GM21529 (cell line): ENCODE measurements around the gene LILRA1.
A peak's percentile ranks its signal among the peaks of the same experiment; 100 is the strongest.
"Not testable (repeated sequence)": the region's sequence is repeated elsewhere in the genome, so short reads cannot be mapped to it uniquely, and the experiment has no call there.

Experiments
- ATAC-seq: cut with Tn5 transposase; IDR thresholded peaks from one replicate; pipeline ENCODE4 v1.9.1; 2021; ENCODE audit not compliant: unreplicated experiment

Gene LILRA1

GRCh38 chr19:54576411-54576976 lies 16.9 kb upstream of the LILRA1 start:
- ATAC-seq: no peak

- ATAC-seq: no peak
Measured at GRCh38 chr19:54577334-54577733, 16.1 kb upstream of the LILRA1 start.

GRCh38 chr19:54578268-54578667 lies 15.2 kb upstream of the LILRA1 start:
- ATAC-seq: not testable (repeated sequence)

- ATAC-seq: no peak
Measured at GRCh38 chr19:54586397-54586796, 7.0 kb upstream of the LILRA1 start.

DNA sequence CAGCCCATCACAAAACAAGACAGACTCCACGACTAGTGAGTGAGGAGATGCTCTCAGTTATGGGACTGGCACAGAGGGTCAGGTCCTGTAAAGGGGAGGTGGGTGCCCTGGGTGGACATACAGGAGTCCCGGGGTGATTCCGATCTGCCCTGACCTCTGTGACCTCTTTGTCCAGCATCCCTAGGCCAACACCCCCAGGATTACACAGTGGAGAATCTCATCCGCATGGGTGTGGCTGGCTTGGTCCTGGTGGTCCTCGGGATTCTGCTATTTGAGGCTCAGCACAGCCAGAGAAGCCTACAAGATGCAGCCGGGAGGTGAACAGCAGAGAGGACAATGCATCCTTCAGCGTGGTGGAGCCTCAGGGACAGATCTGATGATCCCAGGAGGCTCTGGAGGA lies 6.4 kb upstream of the LILRA1 start:
- no peak for ATAC-seq

DNA sequence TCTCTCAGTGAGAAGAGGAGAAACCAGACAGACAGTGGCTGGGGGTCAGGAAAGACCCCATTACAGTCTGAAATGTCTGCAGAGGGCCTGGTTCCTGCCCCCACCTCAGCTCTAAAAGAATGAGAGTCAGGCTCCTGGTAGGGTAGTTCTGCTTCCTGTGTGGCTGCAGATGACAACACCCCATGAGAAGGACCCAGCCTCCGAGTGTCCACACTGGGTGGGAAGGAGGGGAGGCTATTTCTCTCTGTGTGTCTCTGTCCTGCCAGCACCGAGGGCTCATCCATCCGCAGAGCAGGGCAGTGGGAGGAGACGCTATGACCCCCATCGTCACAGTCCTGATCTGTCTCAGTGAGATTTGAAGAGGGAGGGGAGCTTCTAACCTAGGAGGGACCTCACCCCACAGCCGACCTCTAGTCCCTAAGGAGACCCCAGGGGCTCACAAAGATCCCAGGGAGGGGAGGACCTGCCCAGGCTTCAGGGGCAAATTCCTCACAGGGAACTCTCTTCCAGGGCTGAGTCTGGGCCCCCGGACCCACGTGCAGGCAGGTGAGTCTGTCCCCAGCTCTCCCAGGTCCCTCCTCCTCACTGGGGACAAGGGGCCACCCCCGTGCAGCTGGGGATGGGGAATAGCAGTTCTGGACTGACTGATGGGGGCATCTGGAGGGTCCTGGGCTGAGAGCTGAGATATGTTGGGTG lies 647 bp downstream of the LILRA1 start:
- ATAC-seq: not testable (repeated sequence)

GRCh38 chr19:54594737-54595136 lies 1.3 kb downstream of the LILRA1 start:
- ATAC-seq: no peak

- ATAC-seq: not testable (repeated sequence)
Measured at GRCh38 chr19:54595680-54596436, 2.4 kb downstream of the LILRA1 start.

- no peak for ATAC-seq
Measured at GRCh38 chr19:54600212-54600611, 6.8 kb downstream of the LILRA1 start.

DNA sequence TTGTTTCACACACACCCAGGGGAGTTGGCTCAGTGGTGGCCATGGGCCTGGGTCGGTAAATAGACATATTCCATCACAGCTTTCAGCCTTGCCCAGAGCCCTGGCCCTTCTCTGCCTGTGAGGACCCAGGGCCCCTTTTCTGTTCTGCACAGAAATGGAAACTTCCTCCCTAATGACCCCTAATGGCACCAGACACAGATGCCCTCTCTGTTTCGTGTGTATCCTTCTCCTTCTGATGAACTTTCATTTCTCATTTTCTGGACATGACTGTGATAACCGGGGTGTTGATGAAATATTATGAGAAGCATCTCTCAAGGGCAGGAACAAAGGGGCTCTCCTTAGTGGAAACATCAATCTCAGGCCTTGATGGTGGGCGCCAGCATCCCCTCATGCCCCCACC lies 12.8 kb downstream of the LILRA1 start:
- no peak for ATAC-seq

DNA sequence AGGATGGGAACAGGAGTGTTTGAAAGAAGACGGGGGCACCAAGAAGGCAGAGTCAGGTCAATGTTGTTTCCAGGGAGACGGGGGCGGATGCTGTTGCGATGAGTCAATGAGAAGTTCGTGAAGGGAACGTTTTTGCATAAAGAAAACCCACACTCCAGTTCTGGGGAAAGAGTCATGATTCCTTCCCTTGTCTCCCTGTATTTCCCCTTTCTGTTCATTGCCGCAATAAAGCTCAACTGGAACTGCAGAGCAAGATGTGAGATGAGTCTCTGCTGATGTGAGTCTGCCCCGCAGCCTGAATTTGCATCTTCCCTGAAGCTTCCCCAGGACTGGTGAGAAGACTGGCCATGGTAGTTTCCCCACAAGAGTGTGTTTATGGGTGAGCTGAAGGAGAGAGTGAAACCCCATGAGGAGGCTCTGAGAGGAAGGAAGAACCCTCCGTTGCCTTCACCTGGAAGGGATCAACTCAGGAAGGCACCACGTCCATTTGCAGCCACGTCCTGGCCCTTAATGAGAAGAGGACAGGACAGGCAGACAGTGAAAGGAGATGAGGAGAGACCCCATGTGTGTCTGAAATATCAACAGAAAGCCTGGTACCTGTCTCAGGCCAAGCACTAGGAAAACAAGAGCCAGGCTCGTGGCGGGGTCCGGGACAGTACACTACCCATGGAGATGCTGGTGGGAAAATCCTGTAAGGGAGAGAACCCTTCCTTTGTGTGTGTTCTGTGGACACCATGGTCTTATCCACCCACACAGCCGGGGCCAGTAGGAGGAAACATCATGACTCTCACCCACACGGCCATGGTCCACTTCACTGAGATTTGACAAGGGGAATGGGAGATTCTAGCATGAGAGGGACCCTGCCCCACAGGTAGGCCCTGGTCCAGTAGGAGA lies 13.7 kb downstream of the LILRA1 start:
- ATAC-seq: peak; percentile 67

GRCh38 chr19:54607785-54608150 lies 14.3 kb downstream of the LILRA1 start:
- ATAC-seq: no peak

GRCh38 chr19:54608205-54608604 lies 14.8 kb downstream of the LILRA1 start:
- ATAC-seq: no peak

GRCh38 chr19:54608792-54609191 lies 15.4 kb downstream of the LILRA1 start:
- no peak for ATAC-seq

GRCh38 chr19:54609356-54609791 lies 15.9 kb downstream of the LILRA1 start:
- ATAC-seq: no peak

DNA sequence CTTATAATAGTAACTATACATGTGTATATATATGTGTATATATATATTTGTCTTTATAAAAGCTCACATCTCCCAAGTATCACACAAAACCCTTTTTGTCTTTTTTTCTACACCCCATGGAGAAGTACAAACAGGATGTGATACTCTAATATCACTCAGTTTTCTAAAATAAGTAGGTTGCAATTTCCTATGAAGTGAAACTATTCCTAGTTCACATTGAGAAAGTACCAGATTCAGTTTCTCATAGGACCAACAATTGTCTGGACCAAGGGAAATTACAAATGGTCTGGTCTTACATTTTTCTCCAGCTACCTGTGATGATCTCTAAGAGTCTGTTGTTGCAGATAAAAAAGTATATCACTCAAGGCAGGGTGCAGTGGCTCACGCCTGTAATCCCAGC lies 19.0 kb downstream of the LILRA1 start:
- ATAC-seq: no peak

DNA sequence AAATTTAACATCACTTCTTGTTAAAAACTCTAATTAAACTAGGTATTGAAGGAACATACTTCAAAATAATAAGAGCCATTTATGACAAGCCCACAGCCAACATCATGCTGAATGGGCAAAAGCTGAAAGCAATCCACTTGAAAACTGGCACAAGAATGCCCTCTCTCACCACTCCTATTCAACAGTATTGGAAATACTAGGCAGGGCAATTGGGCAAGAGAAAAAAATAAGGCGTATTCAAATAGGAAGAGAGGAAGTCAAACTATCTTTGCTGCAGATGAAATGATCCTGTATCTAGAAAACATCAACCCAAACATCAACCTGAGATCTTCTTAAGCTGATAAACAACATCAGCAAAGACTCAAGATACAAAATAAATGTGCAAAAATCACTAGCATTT lies 21.3 kb downstream of the LILRA1 start:
- ATAC-seq: no peak

DNA sequence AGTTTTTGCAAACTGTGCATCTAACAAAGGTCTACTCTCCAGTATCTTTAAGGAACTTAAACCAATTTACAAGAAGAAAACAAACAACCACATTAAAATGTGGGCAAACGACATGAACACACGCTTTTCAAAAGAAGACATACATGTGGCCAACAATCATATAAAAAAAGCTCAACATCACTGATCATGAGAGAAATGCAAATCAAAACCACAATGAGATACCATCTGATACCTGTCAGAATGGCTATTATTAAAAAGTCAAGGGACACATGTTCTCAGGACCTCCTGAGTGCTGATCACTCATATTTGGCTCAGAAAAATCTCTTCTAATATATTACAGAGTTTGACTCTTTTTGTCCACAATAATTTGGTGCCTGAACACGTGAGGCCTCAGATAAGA lies 22.6 kb downstream of the LILRA1 start:
- no peak for ATAC-seq

GRCh38 chr19:54616821-54617560 lies 23.6 kb downstream of the LILRA1 start:
- ATAC-seq: peak; percentile 85

DNA sequence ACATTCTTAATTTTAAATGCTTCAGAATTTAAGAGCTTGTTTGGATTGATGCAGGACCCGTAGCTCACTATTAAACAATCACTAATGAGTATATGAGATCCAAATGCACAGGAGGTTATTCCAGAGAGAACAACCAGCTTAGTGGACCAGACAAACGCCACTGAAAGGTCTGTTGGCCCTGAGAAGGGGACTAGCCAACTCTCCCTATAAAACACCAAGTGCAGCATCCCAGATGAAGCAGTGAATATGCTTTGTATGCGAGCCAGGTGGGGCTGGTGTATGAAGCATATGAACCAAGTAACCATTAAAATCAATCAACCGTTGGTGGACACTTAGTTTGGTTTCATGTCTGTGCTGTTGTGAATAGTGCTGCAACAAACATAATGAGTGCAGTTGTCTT lies 27.0 kb downstream of the LILRA1 start:
- ATAC-seq: no peak

- no peak for ATAC-seq
Measured at GRCh38 chr19:54622431-54622830, 29.0 kb downstream of the LILRA1 start.
